Psoas muscle (tissue), 8 donors: ENCODE results near the gene LRRC32. TPM values are rescaled to one million over a fixed set of nuclear protein-coding genes. Genes with fewer than 3 reads are reported as not detected.
A peak's percentile ranks its signal among the peaks of the same experiment; 100 is the strongest.
"Not testable (repeated sequence)": the region's sequence is repeated elsewhere in the genome, so short reads cannot be mapped to it uniquely, and the experiment has no call there.

ENCODE experiments used
- ATAC-seq, 4 donors: fragments of 200-7000 bp; cut with Tn5 transposase; one replicate each; pipeline ENCODE4 v1.9.1; 2020; ENCODE audit warnings: moderate library complexity in 3 of 4, mild to moderate bottlenecking in 2 of 4
- DNase-seq, 2 donors: peaks; one replicate each; pipeline ENCODE4 v3.0.0-alpha.2; 2020
- H3K27ac ChIP-seq: fragments of 200-600 bp; one replicate; pipeline ENCODE4 v1.8.0; 2022
- H3K27me3 ChIP-seq, 3 donors: fragments of 200-600 bp in 1 of 3; one replicate each; pipeline versions ENCODE4 v1.6.1 to v1.8.0; 2013 to 2022; ENCODE audit warnings: low read length in 2 of 3, mild to moderate bottlenecking in 2 of 3, moderate library complexity in 1 of 3; ENCODE audit not compliant: insufficient read depth in 3 of 3
- H3K36me3 ChIP-seq, 2 donors: fragments of 200-600 bp in 1 of 2; one replicate each; pipeline versions ENCODE4 v1.6.1 to v1.8.0; 2013 to 2022; ENCODE audit warnings: low read depth in 1 of 2, mild to moderate bottlenecking in 1 of 2, moderate library complexity in 1 of 2; ENCODE audit not compliant: insufficient read depth in 1 of 2
- H3K4me1 ChIP-seq: fragments of 200-600 bp; one replicate; pipeline ENCODE4 v1.8.0; 2022
- H3K4me3 ChIP-seq: fragments of 200-600 bp; one replicate; pipeline ENCODE4 v1.8.0; 2022; ENCODE audit warnings: mild to moderate bottlenecking
- H3K9me3 ChIP-seq: fragments of 200-600 bp; one replicate; pipeline ENCODE4 v1.8.0; 2022
- CTCF ChIP-seq: fragments of 200-600 bp; IDR thresholded peaks from one replicate; pipeline ENCODE4 v1.8.0; 2022; ENCODE audit warnings: antibody characterized with exemption
- WGBS, 3 donors: extraction: QIAGEN DNeasy Blood & Tissue Kit; methylation state at CpG; one replicate each; pipeline versions ENCODE4 v1.1.6 to v1.1.7; 2013; 5-methylcytosine and 5-hydroxymethylcytosine counted together
- intact Hi-C, 2 donors: fragments of 100-400 bp; cut with DNase I; formaldehyde crosslinking; loops; one replicate each; pipeline versions ENCODE4 v1.11.0 to v1.14.2; 2022
- polyA plus RNA-seq, 3 donors: library from polyadenylated mRNA; stranded (reverse); fragments of 200-250 nt; gene quantifications; one replicate each; pipeline ENCODE4 v1.2.3, GENCODE V29; 2013
- total RNA-seq, 4 donors: library from RNA; stranded (reverse); fragmentation: NEBNext Ultra II Directional in 2 of 4; extraction: Animal tissue kit (Norgen Biotek cat#: 25700) in 2 of 4; gene quantifications; one replicate each; pipeline versions ENCODE4 v1.2.1 to v1.2.4, GENCODE V29; 2021 to 2023
- donor health status: healthy with polysubstance abuse.
- donor health status: DM: no; HTN: no; CAD: no; lungs with moderate emphysema.
- donor health status: Bipolar disorder and iron deficiency.
- donor health status: healthy.
- donor health status: DM: yes; HTN: yes; CAD: no.
- donor health status: DM: no; HTN: no; CAD: no.
- donor health status: DM: no; HTN: no; CAD: no.
- donor health status: DM: yes; HTN: yes; CAD: no.

The LRRC32 gene
- total and polyA plus RNA-seq, 7 donors: 14.7 to 32.9 (median 16.7) TPM

GRCh38 chr11:76649011-76649410 is 21.5 kb downstream of the LRRC32 start:
- TF ChIP-seq CTCF: no peak
- peak overlapping the region; percentile 6 for H3K27ac ChIP-seq
- intact Hi-C loops: no loop called here
- H3K4me1 ChIP-seq: no peaks in the 10 kb centered on the region
- no peaks in the 10 kb centered on the region for H3K27me3 ChIP-seq
- H3K4me3 ChIP-seq: no peak overlapping the region
- H3K9me3 ChIP-seq: peaks cover 6% of the 10 kb centered on the region
- ATAC-seq (no peak), DNase-seq (no peak)
- WGBS, 3 donors: 45 to 46% (median 45%) methylated on average over 6 of the region's 6 CpGs
- no peaks in the 10 kb centered on the region for H3K36me3 ChIP-seq

GRCh38 chr11:76648061-76648460 is 22.5 kb downstream of the LRRC32 start:
- TF ChIP-seq CTCF: no peak
- Histone ChIP-seq H3K4me1 (no peaks in the 10 kb centered on the region), H3K36me3 (no peaks in the 10 kb centered on the region), H3K27me3 (no peaks in the 10 kb centered on the region), H3K27ac (no peak overlapping the region), H3K9me3 (peaks cover 6% of the 10 kb centered on the region), H3K4me3 (no peak overlapping the region)
- intact Hi-C loops: no loop called here
- ATAC-seq: no peak
- no peak for DNase-seq

GRCh38 chr11:76646882-76647534 is 23.5 kb downstream of the LRRC32 start:
- intact Hi-C loops: no loop called here
- no peak overlapping the region for H3K27ac ChIP-seq
- no peak for TF ChIP-seq CTCF
- H3K4me1 ChIP-seq: no peaks in the 10 kb centered on the region
- H3K9me3 ChIP-seq: peaks cover 6% of the 10 kb centered on the region
- no peaks in the 10 kb centered on the region for H3K36me3 ChIP-seq
- H3K27me3 ChIP-seq: peaks cover 0 to 2% (median 0%) of the 10 kb centered on the region in 3 donors
- no peak for ATAC-seq
- 67 to 74% (median 68%) methylated on average over 4 of the region's 4 CpGs for WGBS, 3 donors
- no peak for DNase-seq
- H3K4me3 ChIP-seq: no peak overlapping the region

GRCh38 chr11:76644591-76644990 is 26.0 kb downstream of the LRRC32 start:
- 66 to 72% (median 71%) methylated on average over 5 of the region's 5 CpGs for WGBS, 3 donors
- Histone ChIP-seq H3K4me1 (no peaks in the 10 kb centered on the region), H3K27me3 (peaks cover 0 to 3% (median 0%) of the 10 kb centered on the region in 3 donors), H3K27ac (no peak overlapping the region), H3K4me3 (no peak overlapping the region), H3K9me3 (peaks cover 6% of the 10 kb centered on the region), H3K36me3 (no peaks in the 10 kb centered on the region)
- TF ChIP-seq CTCF: no peak
- intact Hi-C loops: no loop called here
- no peak for ATAC-seq
- DNase-seq: no peak

GRCh38 chr11:76643711-76644110 is 26.8 kb downstream of the LRRC32 start:
- H3K9me3 ChIP-seq, H3K4me1 ChIP-seq, H3K27me3 ChIP-seq, intact Hi-C loops, ATAC-seq, H3K4me3 ChIP-seq, H3K27ac ChIP-seq, H3K36me3 ChIP-seq, DNase-seq: not testable (repeated sequence)
- WGBS, 3 donors: 86 to 91% (median 88%) methylated on average over 3 of the region's 3 CpGs
